BLaER1 treated with 17β-estradiol and CSF1 and Interleukin-3, amounts not matched to agents 10 nM and 100 nM (cell line): Measurements from ENCODE around the gene NPDC1.
A peak's percentile ranks its signal among the peaks of the same experiment; 100 is the strongest.
"Not testable (repeated sequence)": the region's sequence is repeated elsewhere in the genome, so short reads cannot be mapped to it uniquely, and the experiment has no call there.

Source experiments
- H3K27ac ChIP-seq, 11 experiments: shearing (Covaris generic); formaldehyde crosslinking; 2 replicates each; pipeline ENCODE4 v1.8.1; 2022
- H3K27me3 ChIP-seq, 11 experiments: shearing (Covaris generic); formaldehyde crosslinking; 2 replicates each; pipeline ENCODE4 v1.8.1; 2022
- H3K36me3 ChIP-seq, 11 experiments: shearing (Covaris generic); formaldehyde crosslinking; 2 replicates each; pipeline ENCODE4 v1.8.1; 2022
- H3K4me1 ChIP-seq, 10 experiments: shearing (Covaris generic); formaldehyde crosslinking; 2 replicates each; pipeline ENCODE4 v1.8.1; 2022
- H3K4me2 ChIP-seq, 11 experiments: shearing (Covaris generic); formaldehyde crosslinking; 2 replicates each; pipeline ENCODE4 v1.8.1; 2022
- H3K4me3 ChIP-seq, 10 experiments: shearing (Covaris generic); formaldehyde crosslinking; 2 replicates each; pipeline ENCODE4 v1.8.1; 2022
- H3K9ac ChIP-seq, 11 experiments: shearing (Covaris generic); formaldehyde crosslinking; 2 replicates each; pipeline ENCODE4 v1.8.1; 2022
- H3K9me3 ChIP-seq, 11 experiments: shearing (Covaris generic); formaldehyde crosslinking; replicated peaks in 1 of 11; 2 replicates each; pipeline ENCODE4 v1.8.1; 2022
- H4K20me1 ChIP-seq, 11 experiments: shearing (Covaris generic); formaldehyde crosslinking; 2 replicates each; pipeline ENCODE4 v1.8.1; 2022
- Cebpa-rat ChIP-seq, 11 experiments: shearing (Covaris generic); IDR thresholded peaks; 2 replicates each; pipeline ENCODE4 v1.8.1; 2022

Gene NPDC1

GRCh38 chr9:137035937-137036336 is 10.0 kb downstream of the NPDC1 start:
- Histone ChIP-seq H3K4me3 (peak overlapping the region in 3 of 10 experiments; percentile 70 to 81 (median 81); a peak in 3 of 20 replicates), H3K36me3 (peaks cover 32 to 61% (median 51%) of the 10 kb centered on the region in 11 experiments), H3K4me1 (peaks cover 37 to 73% (median 65%) of the 10 kb centered on the region in 10 experiments), H3K27ac (peak overlapping the region in 3 of 11 experiments; percentile 10 to 97 (median 32); a peak in 5 of 22 replicates), H4K20me1 (peaks cover 6 to 61% (median 49%) of the 10 kb centered on the region in 11 experiments; a peak in 20 of 22 replicates), H3K9me3 (no peaks in the 10 kb centered on the region), H3K4me2 (peak overlapping the region; percentile 82 to 97 (median 92)), H3K9ac (peak overlapping the region; percentile 21 to 82 (median 72); a peak in 16 of 22 replicates), H3K27me3 (no peaks in the 10 kb centered on the region)
- TF ChIP-seq Cebpa-rat (IDR thresholded peaks at IDR 0.05) = no peak

- H3K4me2 ChIP-seq = peak overlapping the region; percentile 82 to 97 (median 92)
- H3K9ac ChIP-seq = peak overlapping the region; percentile 21 to 82 (median 72); a peak in 18 of 22 replicates
- no peaks in the 10 kb centered on the region for H3K27me3 ChIP-seq
- no peaks in the 10 kb centered on the region for H3K9me3 ChIP-seq
- peaks cover under 1 to 56% (median 44%) of the 10 kb centered on the region in 11 experiments; a peak in 20 of 22 replicates for H4K20me1 ChIP-seq
- no peak for TF ChIP-seq Cebpa-rat (IDR thresholded peaks at IDR 0.05)
- peak overlapping the region in 4 of 11 experiments; percentile 32 to 97 (median 76); a peak in 6 of 22 replicates for H3K27ac ChIP-seq
- peaks cover 29 to 61% (median 49%) of the 10 kb centered on the region in 11 experiments for H3K36me3 ChIP-seq
- peaks cover 36 to 72% (median 65%) of the 10 kb centered on the region in 10 experiments for H3K4me1 ChIP-seq
- peak overlapping the region in 8 of 10 experiments; percentile 44 to 81 (median 72); a peak in 13 of 20 replicates for H3K4me3 ChIP-seq
These were observed 10.5 kb downstream of the NPDC1 start for GRCh38 chr9:137035507-137035834.

- H3K4me2 ChIP-seq = peak overlapping the region; percentile 82 to 97 (median 92)
- H3K9me3 ChIP-seq = no peaks in the 10 kb centered on the region
- peak overlapping the region; percentile 26 to 81 (median 62); a peak in 18 of 20 replicates for H3K4me3 ChIP-seq
- H3K27ac ChIP-seq = peak overlapping the region in 10 of 11 experiments; percentile 38 to 97 (median 78); a peak in 20 of 22 replicates
- H3K27me3 ChIP-seq = no peaks in the 10 kb centered on the region
- H3K36me3 ChIP-seq = peaks cover 26 to 63% (median 48%) of the 10 kb centered on the region in 11 experiments
- no peak for TF ChIP-seq Cebpa-rat (IDR thresholded peaks at IDR 0.05)
- peak overlapping the region; percentile 42 to 82 (median 72) for H3K9ac ChIP-seq
- peaks cover 0 to 53% (median 41%) of the 10 kb centered on the region in 11 experiments; a peak in 19 of 22 replicates for H4K20me1 ChIP-seq
- H3K4me1 ChIP-seq = peaks cover 34 to 76% (median 66%) of the 10 kb centered on the region in 10 experiments
These were observed 11.1 kb downstream of the NPDC1 start for GRCh38 chr9:137034709-137035506.

GRCh38 chr9:137034039-137034708 is 11.8 kb downstream of the NPDC1 start:
- Histone ChIP-seq H4K20me1 (peaks cover 0 to 47% (median 35%) of the 10 kb centered on the region in 11 experiments; a peak in 19 of 22 replicates), H3K4me3 (peak overlapping the region; percentile 46 to 84 (median 74); a peak in 19 of 20 replicates), H3K4me2 (peak overlapping the region; percentile 91 to 100 (median 98)), H3K9me3 (no peaks in the 10 kb centered on the region), H3K4me1 (peaks cover 35 to 79% (median 70%) of the 10 kb centered on the region in 10 experiments), H3K27ac (peak overlapping the region in 10 of 11 experiments; percentile 72 to 98 (median 94); a peak in 20 of 22 replicates), H3K36me3 (peaks cover 18 to 60% (median 40%) of the 10 kb centered on the region in 11 experiments), H3K27me3 (no peaks in the 10 kb centered on the region), H3K9ac (peak overlapping the region; percentile 76 to 92 (median 88))
- TF ChIP-seq Cebpa-rat (IDR thresholded peaks at IDR 0.05) = 0 out of 22 replicates have a peak, but pooled peaks of 2 of the 11 experiments have one; percentile 8 to 12

- H3K4me2 ChIP-seq = peak overlapping the region; percentile 91 to 100 (median 98)
- H3K4me3 ChIP-seq = peak overlapping the region; percentile 46 to 84 (median 74); a peak in 19 of 20 replicates
- peak overlapping the region; percentile 76 to 92 (median 88) for H3K9ac ChIP-seq
- H3K36me3 ChIP-seq = peaks cover 13 to 56% (median 33%) of the 10 kb centered on the region in 11 experiments
- not testable (repeated sequence) for H3K27me3 ChIP-seq, H3K9me3 ChIP-seq
- H3K4me1 ChIP-seq = peaks cover 42 to 81% (median 74%) of the 10 kb centered on the region in 10 experiments
- H3K27ac ChIP-seq = peak overlapping the region in 10 of 11 experiments; percentile 72 to 98 (median 94); a peak in 20 of 22 replicates
- H4K20me1 ChIP-seq = peaks cover 0 to 47% (median 35%) of the 10 kb centered on the region in 11 experiments; a peak in 18 of 22 replicates
These were observed 12.5 kb downstream of the NPDC1 start for GRCh38 chr9:137033481-137033880.

GRCh38 chr9:137032858-137033257 is 13.1 kb downstream of the NPDC1 start:
- Histone ChIP-seq H3K27me3 (no peaks in the 10 kb centered on the region), H3K4me3 (peak overlapping the region; percentile 46 to 84 (median 74)), H3K9ac (peak overlapping the region; percentile 76 to 92 (median 88)), H3K4me2 (peak overlapping the region; percentile 91 to 100 (median 98)), H3K27ac (peak overlapping the region; percentile 64 to 98 (median 93)), H3K36me3 (peaks cover 7 to 50% (median 27%) of the 10 kb centered on the region in 11 experiments; a peak in 20 of 22 replicates), H3K4me1 (peaks cover 44 to 83% (median 74%) of the 10 kb centered on the region in 10 experiments), H4K20me1 (peaks cover 0 to 44% (median 32%) of the 10 kb centered on the region in 11 experiments; a peak in 18 of 22 replicates), H3K9me3 (no peaks in the 10 kb centered on the region)
- TF ChIP-seq Cebpa-rat (IDR thresholded peaks at IDR 0.05) = no peak

- H3K9ac ChIP-seq = peak within 1 kb of the TSS; percentile 76 to 92 (median 88)
- H3K4me1 ChIP-seq = peaks cover 51 to 89% (median 80%) of the 10 kb centered on the region in 10 experiments
- peaks cover 5 to 44% (median 31%) of the 10 kb centered on the region in 11 experiments; a peak in 19 of 22 replicates for H4K20me1 ChIP-seq
- H3K4me3 ChIP-seq = peak within 1 kb of the TSS; percentile 65 to 84 (median 74)
- peaks cover 0 to 42% (median 20%) of the 10 kb centered on the region in 11 experiments; a peak in 19 of 22 replicates for H3K36me3 ChIP-seq
- peak within 1 kb of the TSS; percentile 64 to 98 (median 93) for H3K27ac ChIP-seq
- TF ChIP-seq Cebpa-rat (IDR thresholded peaks at IDR 0.05) = no peak
- no peaks in the 10 kb centered on the region for H3K27me3 ChIP-seq
- no peaks in the 10 kb centered on the region for H3K9me3 ChIP-seq
- peak within 1 kb of the TSS; percentile 91 to 100 (median 98) for H3K4me2 ChIP-seq
These were observed 13.9 kb downstream of the NPDC1 start, which contains the start of gene FUT7 for GRCh38 chr9:137031904-137032640. Gene FUT7 (minus strand): TSS chr9:137032088. CDS start chr9:137031991, 97 bp downstream.
